ENCODE results near the gene JPH2.
"Not testable (repeated sequence)": the region's sequence is repeated elsewhere in the genome, so short reads cannot be mapped to it uniquely, and the experiment has no call there.

The JPH2 gene

GRCh38 chr20:44211177-44212039, 24.4 kb upstream of the JPH2 start:
- no peak for DNase-seq (ENCODE audit: low read depth)

- peak; percentile 95 for DNase-seq (ENCODE audit: low read depth)
These were observed 23.6 kb upstream of the JPH2 start, which contains the start of gene OSER1 for GRCh38 chr20:44210406-44211176. TSS of gene OSER1 (minus strand) at chr20:44210771. CDS start at chr20:44206957, 3,814 bp downstream.

DNA sequence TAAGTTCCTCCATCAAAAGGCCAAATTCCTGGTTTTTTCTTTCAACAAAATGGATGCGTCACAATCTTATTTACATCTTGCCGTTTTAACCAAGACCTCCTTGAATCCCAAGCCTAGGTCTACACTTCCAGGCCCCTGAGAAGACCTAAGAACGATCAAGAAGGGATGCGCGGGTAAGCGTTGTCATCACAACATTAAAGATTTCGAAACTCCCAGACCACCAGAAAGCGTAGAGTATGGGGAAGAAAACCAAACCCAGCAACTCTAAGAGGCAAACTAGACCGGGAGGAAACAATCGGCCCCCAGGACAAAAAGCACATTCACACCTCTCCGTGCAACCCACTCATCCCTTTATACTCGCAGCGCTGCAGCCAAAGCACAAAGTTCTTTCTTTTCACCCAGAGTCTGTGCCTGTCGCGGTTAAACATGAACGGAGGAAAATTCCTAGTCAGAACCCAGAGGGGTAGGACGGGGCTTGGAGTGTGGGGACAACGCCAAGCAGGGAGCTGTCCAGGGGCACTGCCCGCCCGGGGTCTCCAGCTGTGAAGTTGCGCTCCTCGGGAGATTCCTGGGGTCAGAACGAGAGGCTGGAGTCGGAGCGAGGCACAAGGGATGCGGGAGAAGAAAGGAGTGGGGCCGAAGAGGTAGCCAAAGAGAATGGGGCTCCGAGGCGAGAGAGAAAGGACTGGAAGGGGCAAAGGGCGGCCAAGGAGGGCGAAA, 22.9 kb upstream of the JPH2 start:
- DNase-seq (ENCODE audit: low read depth): no peak

- DNase-seq (ENCODE audit: low read depth): no peak
These were observed 21.8 kb upstream of the JPH2 start for GRCh38 chr20:44208770-44209169.

DNA sequence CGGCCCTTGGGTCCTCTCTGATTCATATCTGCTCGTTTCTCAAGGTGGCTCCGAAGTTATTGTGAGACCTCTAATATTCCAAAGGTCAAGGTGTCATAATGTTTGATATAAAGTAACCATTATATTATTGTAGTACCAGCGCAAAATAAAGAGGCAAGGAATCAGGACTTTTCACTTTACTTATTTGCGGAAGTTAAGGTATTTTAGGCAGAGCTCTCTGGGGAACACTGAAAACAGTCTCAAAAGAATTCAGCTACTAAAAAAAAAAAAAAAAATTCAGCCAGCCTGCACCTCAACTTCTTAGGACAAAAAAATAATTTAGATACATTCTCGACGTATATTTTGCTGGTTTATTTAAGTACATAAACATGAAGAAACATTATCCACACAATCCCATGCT, 21.2 kb upstream of the JPH2 start:
- no peak for DNase-seq (ENCODE audit: low read depth)

GRCh38 chr20:44207126-44207723, 20.2 kb upstream of the JPH2 start:
- DNase-seq (ENCODE audit: low read depth): no peak

GRCh38 chr20:44206132-44206531, 19.1 kb upstream of the JPH2 start:
- DNase-seq (ENCODE audit: low read depth): no peak

DNA sequence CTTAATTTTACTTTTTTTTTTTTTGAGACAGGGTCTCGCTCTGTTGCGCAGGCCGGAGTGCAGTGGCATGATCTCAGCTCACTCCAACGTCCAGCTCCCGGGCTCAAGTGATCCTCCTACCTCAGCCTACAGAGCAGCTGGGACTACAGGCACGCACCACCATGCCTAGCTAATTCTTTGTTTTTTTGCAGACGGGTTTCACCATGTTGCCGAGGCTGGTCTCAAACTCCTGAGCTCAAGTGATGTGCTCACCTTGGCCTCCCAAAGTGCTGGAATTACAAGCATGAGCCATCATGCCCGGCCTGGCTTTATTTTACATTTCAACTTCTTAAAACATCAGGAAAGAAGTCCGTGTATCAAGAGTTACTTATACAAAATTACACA, 17.8 kb upstream of the JPH2 start:
- DNase-seq (ENCODE audit: low read depth): no peak

DNA sequence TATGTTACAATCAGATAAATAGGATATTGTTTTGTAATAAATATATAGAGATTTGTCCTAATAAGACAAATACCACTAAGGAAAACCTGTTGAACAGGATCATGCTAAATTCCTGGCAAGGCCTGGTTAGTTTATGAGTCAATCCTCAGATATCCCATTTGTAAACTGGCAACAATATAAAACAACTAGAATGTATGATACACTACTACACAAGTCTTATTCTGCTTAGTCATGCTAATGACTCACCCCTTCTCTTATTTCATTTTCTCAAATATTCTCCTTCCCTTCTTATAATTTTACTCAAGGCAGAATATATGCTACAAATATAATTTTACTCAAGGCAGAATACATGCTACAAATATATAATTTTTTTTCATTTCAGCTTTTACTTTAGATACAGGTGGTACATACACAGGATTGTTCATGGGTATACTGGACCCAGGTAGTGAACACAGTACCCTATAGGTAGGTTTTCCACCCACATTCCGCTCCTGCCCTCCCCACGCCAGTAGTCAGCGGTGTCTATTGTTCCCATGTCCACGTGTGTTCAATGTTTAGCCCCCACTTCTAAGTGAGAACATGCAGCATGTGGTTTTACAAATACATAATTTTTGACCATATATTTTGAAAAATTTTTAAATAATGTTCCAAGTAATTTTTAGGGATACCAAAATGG, 17.3 kb upstream of the JPH2 start:
- DNase-seq (ENCODE audit: low read depth): no peak

- no peak for DNase-seq (ENCODE audit: low read depth)
These were observed 16.2 kb upstream of the JPH2 start for GRCh38 chr20:44203161-44203560.

DNA sequence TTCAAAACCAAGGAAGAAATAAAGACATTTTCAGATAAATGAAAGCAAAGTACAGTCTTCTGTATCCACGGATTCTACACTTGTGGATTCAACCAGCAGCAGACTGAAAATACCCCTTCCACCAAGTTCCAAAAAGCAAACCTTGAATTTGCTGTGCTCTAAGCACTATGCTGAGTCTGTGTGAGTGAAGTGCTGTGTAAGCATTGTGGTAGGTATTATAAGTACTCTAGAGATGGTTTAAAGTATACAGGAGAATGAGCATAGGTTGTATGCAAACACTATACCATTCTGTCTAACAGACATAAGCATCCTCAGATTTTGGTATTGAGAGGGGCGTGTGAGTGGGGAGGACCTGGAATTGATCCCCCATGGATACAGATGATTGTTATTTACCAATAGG, 14.0 kb upstream of the JPH2 start:
- no peak for DNase-seq (ENCODE audit: low read depth)

DNA sequence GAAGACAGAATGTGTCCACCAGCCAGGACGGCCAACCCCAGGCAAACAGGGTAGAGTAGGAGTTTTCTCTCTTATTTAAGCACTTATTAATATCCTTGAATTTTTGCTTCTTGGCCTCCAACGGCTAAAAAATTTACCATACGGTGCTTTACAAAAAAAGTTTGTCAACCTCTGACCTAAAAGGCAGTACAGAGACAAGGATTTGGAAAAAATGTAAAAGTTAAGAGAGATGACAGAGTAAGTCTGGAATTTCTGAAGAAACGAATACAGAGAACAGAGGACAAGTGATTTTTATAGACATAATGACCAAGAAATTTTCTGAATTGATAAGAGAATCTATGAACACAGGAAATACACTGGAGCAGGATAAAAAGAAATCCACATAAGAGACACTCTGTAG, 13.4 kb upstream of the JPH2 start:
- DNase-seq (ENCODE audit: low read depth): no peak

GRCh38 chr20:44199877-44200276, 12.9 kb upstream of the JPH2 start:
- DNase-seq (ENCODE audit: low read depth): no peak

DNA sequence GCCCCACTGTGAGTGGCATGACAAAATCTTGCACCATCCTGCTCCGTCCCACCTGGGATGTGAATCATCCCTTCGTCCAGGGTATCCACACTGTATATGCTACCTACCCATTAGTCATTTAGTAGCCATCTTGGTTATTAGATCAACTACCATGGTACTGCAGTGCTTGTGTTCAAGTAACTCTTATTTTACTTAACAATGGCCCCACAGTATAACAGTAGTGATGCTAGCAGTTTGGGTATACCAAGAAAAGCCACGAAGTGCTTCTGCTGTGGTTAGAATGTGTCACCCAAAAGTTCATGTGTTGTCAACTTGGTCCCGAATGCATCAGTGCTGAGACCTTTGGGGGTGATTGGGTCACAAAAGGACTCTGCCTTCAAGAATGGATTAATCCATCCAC, 11.9 kb upstream of the JPH2 start:
- DNase-seq (ENCODE audit: low read depth): no peak

- DNase-seq (ENCODE audit: low read depth): no peak
These were observed 9.3 kb upstream of the JPH2 start for GRCh38 chr20:44196271-44196670.

GRCh38 chr20:44195605-44196004, 8.6 kb upstream of the JPH2 start:
- no peak for DNase-seq (ENCODE audit: low read depth)

DNA sequence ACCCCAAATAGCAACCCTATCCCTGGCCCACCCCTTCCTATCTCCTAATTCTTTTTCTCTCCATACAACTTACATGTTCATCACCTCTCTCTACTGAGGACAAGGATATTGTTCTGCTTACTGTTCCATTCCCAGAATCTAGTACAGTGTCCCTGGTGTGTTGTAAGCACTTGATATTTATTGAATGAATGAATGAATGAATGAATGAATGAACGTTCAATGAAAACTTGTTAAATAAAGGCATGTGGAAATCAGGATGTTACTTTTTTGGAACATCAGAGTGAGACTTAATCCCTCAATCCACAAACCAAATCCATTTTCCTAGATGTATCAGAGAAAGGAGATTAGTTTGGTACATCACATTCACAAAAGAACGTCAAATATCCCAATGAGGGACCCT, 6.8 kb upstream of the JPH2 start:
- no peak for DNase-seq (ENCODE audit: low read depth)

- DNase-seq (ENCODE audit: low read depth): not testable (repeated sequence)
These were observed 4.7 kb upstream of the JPH2 start for GRCh38 chr20:44191640-44192039.

DNA sequence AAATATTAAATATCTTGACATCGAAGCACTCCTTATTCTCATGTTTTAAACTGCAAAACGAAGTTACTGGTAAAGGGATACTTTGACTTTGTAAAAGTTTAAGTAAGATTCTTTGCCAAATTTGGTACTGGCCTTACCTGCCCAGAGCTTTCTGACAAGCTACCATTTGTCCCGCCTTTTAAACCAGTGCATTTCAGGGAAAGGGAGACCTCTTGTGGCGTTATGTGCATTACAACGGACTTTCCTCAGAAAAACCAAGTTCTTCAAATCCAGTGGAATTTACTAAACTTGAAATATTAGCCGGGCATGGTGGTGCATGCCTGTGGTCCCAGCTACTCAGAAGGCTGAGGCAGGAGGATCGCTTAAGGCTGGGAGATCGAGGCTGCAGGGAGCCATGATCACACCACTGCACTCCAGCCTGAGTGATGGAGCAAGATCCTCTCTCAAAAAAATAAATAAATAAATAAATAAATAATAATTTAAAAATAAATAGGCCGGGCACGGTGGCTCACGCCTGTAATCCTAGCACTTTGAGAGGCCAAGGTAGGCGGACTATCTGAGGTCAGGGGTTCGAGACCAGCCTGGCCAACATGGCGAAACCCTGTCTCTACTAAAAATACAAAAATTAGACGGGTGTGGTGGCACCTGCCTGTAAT, 3.3 kb upstream of the JPH2 start:
- peak; percentile 9 for DNase-seq (ENCODE audit: low read depth)

DNA sequence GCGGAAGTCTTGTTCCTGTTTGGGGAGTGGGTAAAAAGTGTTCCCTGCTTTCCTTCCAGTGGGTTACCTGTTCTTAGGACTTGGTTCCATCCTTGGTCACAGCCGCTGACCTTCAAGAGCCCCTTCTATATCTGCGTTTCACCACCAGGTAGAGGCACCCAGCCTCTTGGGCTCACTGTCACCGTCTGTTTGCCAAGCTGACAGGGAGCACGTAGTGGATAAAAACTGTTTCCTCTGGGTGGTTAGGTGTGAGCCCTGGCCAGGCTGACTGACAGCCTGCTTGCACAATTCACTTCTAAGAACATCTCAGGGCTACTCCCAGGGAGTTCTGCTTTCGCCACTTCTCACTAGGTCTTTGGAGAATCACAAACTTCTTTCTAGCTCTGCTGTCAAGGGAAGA, 1.8 kb upstream of the JPH2 start:
- DNase-seq (ENCODE audit: low read depth): no peak
